HG03575 (cell line): ENCODE measurements around the gene SLC23A1.
A peak's percentile ranks its signal among the peaks of the same experiment; 100 is the strongest.
"Not testable (repeated sequence)": the region's sequence is repeated elsewhere in the genome, so short reads cannot be mapped to it uniquely, and the experiment has no call there.

Experiments used
- ATAC-seq: cut with Tn5 transposase; IDR thresholded peaks from one replicate; pipeline ENCODE4 v1.9.1; 2021; ENCODE audit not compliant: unreplicated experiment, insufficient number of reproducible peaks, low FRiP score; ENCODE audit errors: extremely low read depth

The SLC23A1 gene

DNA sequence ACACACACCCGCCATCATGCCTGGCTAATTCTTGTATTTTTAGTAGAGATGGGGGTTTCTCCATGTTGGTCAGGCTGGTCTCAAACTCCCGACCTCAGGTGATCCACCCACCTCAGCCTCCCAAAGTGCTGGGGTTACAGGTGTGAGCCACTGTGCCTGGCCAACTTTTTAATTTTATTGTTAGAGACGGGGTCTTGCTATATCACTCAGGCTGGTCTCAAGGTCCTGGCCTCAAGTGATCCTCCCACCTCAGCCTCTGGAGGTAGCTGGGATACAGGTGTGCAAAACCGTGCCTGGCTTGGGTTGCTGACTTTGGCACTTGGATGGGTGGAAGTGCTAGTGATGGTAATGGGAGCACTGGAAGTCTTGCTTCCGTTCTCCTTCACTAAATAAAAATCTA is 26.0 kb upstream of the SLC23A1 start:
- not testable (repeated sequence) for ATAC-seq

DNA sequence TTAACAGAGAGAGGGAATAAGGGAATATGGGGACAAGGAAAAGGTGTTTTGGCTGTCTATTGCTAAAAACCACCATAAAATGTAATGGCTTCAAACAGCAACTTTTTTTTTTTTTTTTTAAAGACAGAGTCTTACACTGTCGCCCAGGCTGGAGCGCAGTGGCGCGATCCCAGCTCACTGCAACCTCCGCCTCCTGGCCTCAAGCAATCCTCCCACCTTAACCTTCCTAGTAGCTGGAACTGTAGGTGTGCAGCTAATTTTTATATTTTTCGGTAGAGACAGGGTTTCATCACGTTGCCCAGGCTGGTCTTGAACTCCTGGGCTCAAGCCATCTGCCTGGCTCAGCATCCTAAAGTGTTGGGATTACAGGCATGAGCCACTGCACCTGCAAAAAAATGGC is 25.1 kb upstream of the SLC23A1 start:
- no peak for ATAC-seq

DNA sequence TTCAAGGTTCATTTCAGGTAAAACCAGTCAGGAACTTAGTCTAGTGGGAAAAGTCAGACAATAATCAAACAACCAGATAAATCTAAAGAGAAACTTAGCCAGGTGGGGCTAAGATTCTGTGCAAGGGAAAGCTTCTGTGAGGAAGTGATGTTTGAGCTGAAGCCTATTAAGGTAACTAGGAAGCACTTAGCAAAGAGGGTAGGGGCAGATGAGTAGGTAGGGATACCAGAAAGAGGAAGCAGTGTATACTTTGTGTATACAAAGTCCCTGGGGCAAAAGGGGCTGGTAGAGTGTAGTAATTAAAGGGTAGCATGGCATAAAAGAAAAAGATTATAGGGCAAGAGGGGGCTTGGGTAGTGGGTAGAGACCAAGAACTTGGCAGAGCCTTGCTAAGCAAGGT is 24.4 kb upstream of the SLC23A1 start:
- no peak for ATAC-seq

GRCh38 chr5:139406963-139407362 is 23.9 kb upstream of the SLC23A1 start:
- no peak for ATAC-seq

DNA sequence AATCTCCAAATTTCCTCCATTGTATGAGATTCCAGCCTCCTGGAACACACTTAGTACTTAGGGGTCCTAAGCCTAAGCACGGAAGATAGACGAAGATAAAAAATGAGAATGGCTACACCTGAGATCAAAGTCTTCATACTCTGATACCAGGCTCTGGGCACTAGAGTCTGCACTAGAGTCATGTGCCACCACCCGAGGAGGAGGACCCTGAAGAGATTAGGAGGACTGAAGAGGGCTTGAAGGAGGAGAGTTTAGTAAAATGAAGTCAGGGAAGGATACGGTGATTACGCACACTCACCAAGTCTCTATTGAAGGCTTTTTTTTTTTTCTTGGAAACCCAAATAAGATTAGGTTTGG is 21.4 kb upstream of the SLC23A1 start:
- ATAC-seq, result no peak

- ATAC-seq, result peak; percentile 67
These were observed 20.8 kb upstream of the SLC23A1 start, which contains the start of gene SPATA24 for GRCh38 chr5:139403787-139404483. Gene SPATA24 (minus strand): TSS chr5:139404089. CDS start chr5:139404060, 29 bp downstream.

DNA sequence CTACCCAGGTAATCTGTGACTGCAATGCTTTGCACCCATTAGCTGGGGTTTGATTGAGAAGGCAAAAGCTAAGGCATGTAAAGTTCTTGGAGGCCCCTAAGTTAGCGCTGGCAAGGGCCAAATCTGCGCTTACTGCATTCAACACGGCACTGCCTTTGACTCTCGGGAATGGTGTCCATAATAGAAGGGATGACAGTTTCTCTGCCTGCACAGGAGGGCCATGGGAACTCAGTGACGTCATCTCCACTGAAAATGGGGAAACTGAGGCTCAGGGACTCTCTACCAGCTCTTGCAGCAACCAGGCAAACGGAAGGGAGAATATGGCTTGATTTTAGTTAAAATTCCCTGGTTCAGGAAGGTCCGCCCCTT is 20.3 kb upstream of the SLC23A1 start:
- ATAC-seq, result no peak

DNA sequence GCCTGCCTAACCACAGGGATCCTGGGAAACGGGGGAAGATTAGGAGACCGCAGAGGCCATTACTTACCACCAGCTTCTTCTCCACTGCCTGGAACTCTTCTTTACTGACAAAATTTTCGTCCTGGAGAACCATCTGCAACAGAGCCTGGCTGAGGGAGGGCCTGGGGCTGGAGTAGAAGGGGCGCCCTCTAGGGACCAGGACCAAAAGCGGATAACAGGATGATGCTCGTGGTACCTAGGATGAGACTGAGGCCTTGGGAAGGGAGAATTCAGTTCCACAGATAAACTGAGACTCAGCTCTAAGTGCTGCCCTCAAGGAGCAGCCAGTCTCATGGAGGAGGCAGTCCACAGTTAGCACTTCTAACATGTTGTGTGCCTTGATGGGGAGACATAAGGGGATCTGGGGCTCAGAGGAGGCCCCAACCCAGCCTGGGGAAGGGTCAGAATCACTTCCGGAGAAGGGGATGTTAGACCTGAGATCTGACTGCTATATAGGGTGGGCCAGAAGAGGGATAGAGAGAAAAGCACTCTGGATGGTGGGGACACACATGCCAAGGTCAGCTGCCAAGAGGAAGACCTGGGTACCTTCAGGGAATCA is 19.6 kb upstream of the SLC23A1 start:
- no peak for ATAC-seq

- no peak for ATAC-seq
These were observed 18.4 kb upstream of the SLC23A1 start for GRCh38 chr5:139401546-139401945.

DNA sequence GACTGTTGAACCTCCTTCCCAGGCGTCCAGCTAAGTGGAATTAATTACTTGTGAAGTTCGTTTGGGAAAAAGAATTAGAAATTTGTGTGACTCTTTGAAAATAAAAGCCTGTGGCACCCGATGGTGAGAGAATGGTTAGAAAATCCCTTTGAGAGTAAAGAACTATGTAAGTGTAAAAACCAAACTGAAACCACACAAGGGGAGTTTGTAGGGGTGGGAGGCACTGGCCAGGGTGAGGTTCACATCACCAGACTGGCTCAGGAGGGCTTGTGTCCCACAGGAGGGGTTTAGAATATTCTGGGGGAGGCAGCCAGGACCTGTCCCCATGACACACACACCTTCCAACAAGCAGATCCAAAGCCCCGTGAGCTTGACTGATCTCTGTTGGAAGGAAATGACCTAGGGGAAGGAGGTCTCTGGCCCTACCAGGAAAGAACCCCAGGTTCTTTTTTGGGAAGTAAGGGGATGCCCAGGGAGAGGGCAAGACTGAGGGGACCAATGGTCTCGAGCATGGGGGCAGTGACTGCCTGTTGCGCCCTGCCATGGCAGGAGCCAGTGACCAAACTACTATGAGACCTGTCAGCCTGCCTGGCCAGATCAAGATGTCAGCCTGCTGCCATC is 16.5 kb upstream of the SLC23A1 start:
- ATAC-seq, result no peak

GRCh38 chr5:139397921-139398320 is 14.8 kb upstream of the SLC23A1 start:
- ATAC-seq, result no peak

GRCh38 chr5:139396691-139397090 is 13.6 kb upstream of the SLC23A1 start:
- no peak for ATAC-seq

- ATAC-seq, result no peak
These were observed 12.9 kb upstream of the SLC23A1 start for GRCh38 chr5:139395844-139396640.

DNA sequence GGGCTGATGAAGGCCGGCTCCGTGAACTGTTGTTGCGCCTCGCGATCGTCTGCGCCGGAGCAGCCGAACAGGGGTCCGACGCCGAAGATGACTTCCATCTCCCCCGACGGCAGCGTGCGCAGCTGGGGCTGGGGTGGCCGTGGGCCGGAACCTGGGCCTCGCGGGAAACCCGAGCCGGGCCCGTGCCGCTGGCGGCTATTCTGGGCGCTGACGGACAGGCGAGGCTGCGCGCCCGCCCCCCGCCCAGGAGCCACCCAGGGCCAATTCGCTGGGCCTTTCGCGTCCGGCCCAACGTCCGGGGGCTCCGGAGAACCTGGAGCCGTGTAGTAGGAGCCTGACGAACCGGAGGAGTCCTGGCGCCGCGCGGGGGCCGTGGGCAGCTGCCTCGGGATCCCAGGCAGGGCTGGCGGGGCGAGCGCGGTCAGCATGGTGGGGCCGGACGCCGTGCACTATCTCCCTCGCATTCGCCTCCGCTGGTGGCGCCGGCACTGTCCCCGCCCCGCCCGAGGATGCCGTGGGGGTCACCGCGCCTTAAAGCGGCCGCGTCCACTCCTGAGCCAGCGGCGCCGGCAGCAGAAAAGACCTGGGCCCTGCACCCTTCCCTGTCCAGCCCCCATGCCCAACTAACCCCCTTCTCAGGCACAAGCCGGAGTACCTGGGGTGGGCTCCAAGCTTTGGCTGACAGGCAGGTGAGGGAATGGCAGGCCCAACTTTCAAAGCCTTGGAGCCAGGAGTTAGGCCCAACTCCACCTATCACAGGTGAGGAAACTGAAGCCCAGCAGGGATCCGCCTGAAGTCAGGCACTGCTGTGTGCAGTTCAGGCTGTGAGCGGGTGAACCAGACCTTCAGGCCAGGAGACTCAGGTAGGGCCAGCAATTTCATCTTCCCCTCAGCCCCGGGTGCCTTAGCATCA is 11.8 kb upstream of the SLC23A1 start, which contains the start of gene PROB1:
Gene PROB1 (minus strand): TSS at position 451 of the 913 bp plus-strand sequence. CDS start 23 bp downstream, at position 428.
- ATAC-seq, result no peak

DNA sequence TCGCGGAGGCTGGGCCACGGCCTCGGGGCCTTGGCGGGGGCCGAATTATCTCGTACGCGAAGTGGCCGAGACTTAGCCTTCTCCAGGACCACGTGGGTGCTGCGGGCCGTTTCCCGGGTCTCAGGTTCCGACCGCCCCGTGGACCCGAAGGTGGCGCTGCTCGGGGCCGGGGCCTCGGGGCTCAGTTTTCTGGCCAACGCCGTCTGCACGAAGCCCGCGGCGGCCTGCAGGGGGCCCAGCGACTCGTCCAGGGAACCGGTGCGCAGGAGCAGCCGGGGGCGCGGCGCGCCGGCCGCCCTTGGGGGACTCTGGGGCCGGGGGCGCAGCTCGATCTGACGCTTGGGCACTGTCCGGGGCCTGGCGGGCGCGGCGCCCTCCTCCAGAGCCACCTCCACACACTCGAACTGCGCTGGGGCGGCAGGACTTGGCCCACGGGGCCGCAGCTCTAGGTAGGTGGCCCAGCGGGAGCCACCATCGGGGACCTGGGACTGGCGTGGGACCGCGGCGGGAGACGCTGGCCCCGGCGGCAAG is 11.1 kb upstream of the SLC23A1 start:
- no peak for ATAC-seq

GRCh38 chr5:139393497-139394122 is 10.5 kb upstream of the SLC23A1 start:
- no peak for ATAC-seq

- no peak for ATAC-seq
These were observed 9.8 kb upstream of the SLC23A1 start for GRCh38 chr5:139392678-139393496.
